ENCODE data around the gene TCP11. TPM values are rescaled to one million over a fixed set of nuclear protein-coding genes. Genes with fewer than 3 reads are reported as not detected.

The TCP11 gene
- total and polyA plus RNA-seq, 2 of the 13 experiments (the other 11 are each of a cell fraction or from before 2014, with no cell fraction given): 0.04 TPM; not detected in 1

DNA sequence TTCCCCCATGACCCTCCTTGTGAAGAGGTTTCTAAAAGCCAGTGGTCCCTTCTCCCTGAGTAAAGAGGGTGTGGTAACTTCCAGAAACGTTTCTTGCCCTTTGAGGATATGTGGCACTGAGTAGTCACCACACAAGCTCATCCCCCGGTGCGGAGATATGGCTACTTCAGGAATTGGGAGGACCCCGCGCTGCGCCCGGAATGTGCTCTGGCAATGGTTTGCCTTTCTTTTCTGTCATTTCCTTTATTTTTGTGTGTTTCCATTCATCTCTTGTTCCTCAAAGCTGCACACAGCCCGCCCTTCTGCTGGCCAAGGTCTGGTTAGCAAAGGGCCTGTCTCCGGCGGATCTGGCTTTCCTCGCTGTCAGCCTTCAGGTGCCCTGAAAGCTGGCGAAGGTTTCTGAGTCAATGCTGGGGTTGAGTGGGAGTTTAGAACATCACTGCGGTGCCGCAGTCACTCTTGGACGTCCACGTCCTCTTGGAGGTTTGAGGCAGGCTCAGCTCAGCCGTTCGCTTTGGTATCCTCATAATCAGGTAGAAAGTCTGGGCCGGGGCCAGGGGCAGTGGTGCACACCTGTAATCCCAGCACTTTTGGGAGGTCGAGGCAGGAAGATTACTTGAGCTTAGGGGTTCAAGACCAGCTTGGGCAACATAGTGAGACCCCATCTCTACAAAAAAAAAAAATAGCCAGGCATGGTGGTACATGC lies 67.2 kb downstream of the TCP11 start:
- ATAC-seq: no peak
- H3K27ac ChIP-seq (ENCODE audit: extremely low read length, insufficient read depth, low read length): no peak overlapping the region
- intact Hi-C loops (cut with micrococcal nuclease; ENCODE audit: unreplicated experiment) (no loop called here), in situ Hi-C loops (cut with HindIII; ENCODE audit: extremely low pct_ligation_motif_present, low pct_unique_long_range_greater_than_20kb) (no loop called here)
- H3K9ac ChIP-seq (ENCODE audit: insufficient read depth, low read depth, low read length): no peak overlapping the region
- H3K36me3 ChIP-seq (replicated peaks in 1 of 2; ENCODE audit: control insufficient read depth in 1 of 2, insufficient read depth in 2 of 2, low read length in 2 of 2): peaks cover 10 to 13% of the 10 kb centered on the region in 2 experiments; a peak in 3 of 5 replicates
- H3K4me2 ChIP-seq (ENCODE audit: low read depth, low read length): no peak overlapping the region
- no peak for DNase-seq (ENCODE audit: low spot score)
- no peaks in the 10 kb centered on the region for H4K20me1 ChIP-seq (ENCODE audit: insufficient read depth, low read length)
- H3K27me3 ChIP-seq (ENCODE audit: control insufficient read depth in 1 of 2, insufficient read depth in 2 of 2, low read length in 2 of 2): no peaks in the 10 kb centered on the region
- H3K4me3 ChIP-seq (replicated peaks in 1 of 3; ENCODE audit: insufficient read depth in 1 of 3, low read depth in 2 of 3, low read length in 3 of 3): no peak overlapping the region
- BruUV-seq (replicated peaks): no TSS peak
- no peaks in the 10 kb centered on the region for H3K9me3 ChIP-seq (ENCODE audit: low read length)
- 95% methylated on average over 20 of the region's 20 CpGs for WGBS (ENCODE audit: low lambda C conversion rate)
- TF ChIP-seq, protein P1, sequence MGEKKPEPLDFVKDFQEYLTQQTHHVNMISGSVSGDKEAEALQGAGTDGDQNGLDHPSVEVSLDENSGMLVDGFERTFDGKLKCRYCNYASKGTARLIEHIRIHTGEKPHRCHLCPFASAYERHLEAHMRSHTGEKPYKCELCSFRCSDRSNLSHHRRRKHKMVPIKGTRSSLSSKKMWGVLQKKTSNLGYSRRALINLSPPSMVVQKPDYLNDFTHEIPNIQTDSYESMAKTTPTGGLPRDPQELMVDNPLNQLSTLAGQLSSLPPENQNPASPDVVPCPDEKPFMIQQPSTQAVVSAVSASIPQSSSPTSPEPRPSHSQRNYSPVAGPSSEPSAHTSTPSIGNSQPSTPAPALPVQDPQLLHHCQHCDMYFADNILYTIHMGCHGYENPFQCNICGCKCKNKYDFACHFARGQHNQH (CRISPR knock-in tag; IDR thresholded peaks at IDR 0.05): no peak
- TF ChIP-seq ZBTB34 (CRISPR knock-in tag; IDR thresholded peaks at IDR 0.05) (no peak), SATB2 (CRISPR knock-in tag; IDR thresholded peaks at IDR 0.05) (no peak), ZNF143 (CRISPR knock-in tag; IDR thresholded peaks at IDR 0.05) (no peak), RFXANK (CRISPR knock-in tag; IDR thresholded peaks at IDR 0.05) (no peak), GATAD1 (CRISPR knock-in tag; IDR thresholded peaks at IDR 0.05) (no peak), SKIL (CRISPR knock-in tag; IDR thresholded peaks at IDR 0.05; ENCODE audit: borderline replicate concordance) (no peak), ZNF598 (CRISPR knock-in tag; IDR thresholded peaks at IDR 0.05; ENCODE audit: borderline replicate concordance) (no peak), ZNF225 (CRISPR knock-in tag; IDR thresholded peaks at IDR 0.05) (no peak)
- no peaks in the 10 kb centered on the region for H3K4me1 ChIP-seq (ENCODE audit: insufficient read depth, low read length)
- ChIA-PET CTCF (ENCODE audit: low intra/inter-chr PET ratio, low total read pairs) (no interaction called here), POLR2A (no interaction called here)
- no peak for FAIRE-seq
- H2AFZ ChIP-seq (ENCODE audit: low read length): no peak overlapping the region
- no peaks in the 10 kb centered on the region for H3K79me2 ChIP-seq (ENCODE audit: insufficient read depth, low read length)

Measured in HepG2 (cell line).